ENCODE data around the gene EEF1AKMT4.
"Not testable (repeated sequence)": the region's sequence is repeated elsewhere in the genome, so short reads cannot be mapped to it uniquely, and the experiment has no call there.

The EEF1AKMT4 gene

GRCh38 chr3:184261270-184261853, 11.9 kb downstream of the EEF1AKMT4 start, which contains the start of gene CAMK2N2:
CAMK2N2 (minus strand) TSS chr3:184261553; CDS start chr3:184261285, 268 bp downstream.
- peak; percentile 39 for DNase-seq

DNA sequence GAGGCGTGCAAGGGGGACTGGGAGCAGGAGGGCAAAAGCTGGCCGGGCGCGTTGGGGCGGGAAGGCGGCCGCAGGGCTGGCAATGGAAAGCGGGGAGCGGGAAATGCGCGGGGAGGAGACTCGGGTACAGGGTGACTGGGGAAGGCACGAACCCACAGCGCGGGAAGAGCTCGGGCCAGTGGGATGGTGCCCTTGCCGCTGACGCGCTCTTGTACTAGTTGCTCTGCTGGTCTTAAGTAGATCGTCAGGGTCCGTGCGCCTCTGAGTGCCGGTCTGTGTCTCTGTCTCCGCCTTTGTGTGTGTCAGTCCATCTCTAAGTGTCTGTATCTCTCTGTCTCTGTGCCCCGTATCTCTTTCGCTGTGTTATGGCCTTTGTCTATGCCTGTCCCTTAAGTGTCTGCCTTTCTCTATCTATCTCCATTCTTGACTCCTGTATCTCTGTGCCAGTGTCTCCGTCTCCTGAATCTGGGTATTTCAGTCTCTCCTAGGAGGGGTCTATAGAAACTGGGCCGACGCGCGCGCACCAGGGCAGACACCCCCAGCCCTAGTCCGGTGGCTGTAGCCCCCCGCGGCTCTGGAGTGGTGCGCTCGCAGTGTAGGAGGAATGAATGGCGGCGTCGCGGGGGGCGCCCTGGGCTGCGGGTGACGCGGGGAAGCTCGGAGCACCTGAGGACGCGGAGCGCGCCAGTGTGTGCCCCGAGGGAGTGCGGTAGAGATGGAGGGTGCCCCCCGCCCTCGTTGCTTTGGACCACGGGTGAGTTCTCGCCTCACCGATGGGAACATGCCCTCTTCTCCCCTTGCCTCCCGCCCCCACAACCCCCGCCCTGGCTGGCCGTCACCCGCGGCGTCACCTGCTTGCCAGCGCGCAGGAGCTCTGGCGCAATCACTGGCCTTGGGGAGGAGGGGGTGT, 12.6 kb downstream of the EEF1AKMT4 start:
- DNase-seq, result peak; percentile 10

DNA sequence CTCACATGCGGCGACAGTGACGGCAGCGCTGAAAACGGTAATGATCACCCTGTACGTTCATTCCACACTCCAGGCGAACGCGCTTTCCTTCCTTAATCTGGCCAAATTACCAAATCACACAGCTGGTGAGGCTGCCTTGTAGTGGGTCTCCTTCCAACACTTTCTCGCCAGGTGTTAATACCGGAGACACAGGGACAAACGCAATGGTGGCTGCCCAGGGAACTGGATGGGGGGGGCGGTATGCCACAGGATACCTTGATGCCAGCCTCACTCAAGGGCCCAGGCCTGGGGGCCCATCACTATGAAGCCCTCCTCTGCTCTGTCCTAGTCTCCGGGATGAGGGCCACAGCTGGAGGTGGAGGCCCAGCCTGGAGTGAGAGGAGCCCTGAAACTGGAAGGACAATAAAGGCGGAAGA, 13.3 kb downstream of the EEF1AKMT4 start:
- no peak for DNase-seq

- DNase-seq, result not testable (repeated sequence)
Measured at GRCh38 chr3:184267249-184267648, 17.8 kb downstream of the EEF1AKMT4 start.

DNA sequence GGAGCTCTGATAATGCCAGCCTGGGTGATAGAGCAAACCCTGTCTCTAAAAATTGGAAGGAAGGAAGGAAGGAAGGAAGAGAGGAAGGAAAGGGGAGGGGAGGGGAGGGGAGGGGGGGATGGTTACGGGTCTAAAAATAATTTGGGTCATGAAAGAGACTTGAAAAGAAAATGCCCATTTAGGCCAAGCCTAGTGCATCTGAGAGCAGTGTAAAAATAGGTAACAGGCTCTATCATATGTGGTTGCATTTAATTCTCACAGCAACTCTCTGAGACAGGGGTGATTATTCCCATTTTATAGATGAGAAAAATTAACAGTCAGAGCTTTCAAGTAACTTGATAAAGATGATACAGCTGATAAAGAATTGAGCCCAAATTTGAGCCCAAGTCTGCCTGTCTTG, 22.8 kb downstream of the EEF1AKMT4 start:
- no peak for DNase-seq

DNA sequence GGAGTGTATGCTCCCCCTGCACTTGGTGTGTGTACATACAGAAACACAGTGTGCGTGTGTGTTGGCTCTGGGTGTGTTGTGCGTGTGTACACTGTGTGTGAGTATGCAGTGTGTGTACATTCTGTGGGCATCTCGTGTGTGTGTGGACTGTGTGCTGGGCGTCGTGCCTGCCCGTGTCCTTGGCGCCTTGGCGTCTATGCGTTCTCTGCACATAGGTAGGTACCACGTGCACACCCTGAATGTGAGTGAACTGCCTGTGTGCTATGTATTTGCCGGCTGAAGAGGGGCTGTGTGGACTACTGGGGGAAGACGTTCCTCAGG, 25.9 kb downstream of the EEF1AKMT4 start:
- DNase-seq, result no peak

DNA sequence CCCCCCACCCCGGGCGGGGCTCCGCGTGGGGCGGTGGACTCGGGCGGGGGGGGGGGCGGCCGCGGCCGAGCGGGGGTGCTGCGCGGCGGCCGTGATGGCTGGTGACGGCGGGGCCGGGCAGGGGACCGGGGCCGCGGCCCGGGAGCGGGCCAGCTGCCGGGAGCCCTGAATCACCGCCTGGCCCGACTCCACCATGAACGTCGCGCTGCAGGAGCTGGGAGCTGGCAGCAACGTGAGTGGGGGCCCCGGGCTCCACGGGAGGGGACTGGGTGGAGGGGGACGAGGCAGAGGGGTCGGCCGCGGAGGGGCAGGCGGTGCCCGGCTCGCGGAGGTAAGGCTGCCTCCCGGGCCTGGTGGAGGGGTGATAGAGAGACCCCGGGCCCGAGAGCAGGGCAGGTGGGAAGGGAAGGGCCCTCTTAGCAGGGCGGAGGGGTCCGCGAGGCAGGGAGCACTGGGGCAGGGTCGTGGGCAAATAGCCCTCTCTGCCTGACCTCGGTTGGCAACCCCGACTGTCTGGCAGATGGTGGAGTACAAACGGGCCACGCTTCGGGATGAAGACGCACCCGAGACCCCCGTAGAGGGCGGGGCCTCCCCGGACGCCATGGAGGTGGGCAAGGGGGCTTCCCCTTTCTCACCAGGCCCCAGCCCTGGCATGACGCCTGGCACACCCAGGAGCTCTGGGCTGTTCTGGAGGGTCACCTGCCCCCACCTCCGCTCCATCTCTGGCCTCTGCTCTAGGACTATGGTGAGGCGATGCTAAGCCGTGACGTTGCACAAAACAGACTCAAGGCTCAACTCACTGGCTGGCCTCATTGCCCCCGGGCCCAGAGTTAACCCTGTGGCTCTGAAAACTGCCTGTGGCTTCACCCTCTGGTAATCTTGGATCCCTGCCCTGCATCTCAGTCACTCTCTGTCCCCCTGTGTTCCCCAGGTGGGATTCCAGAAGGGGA, 26.8 kb downstream of the EEF1AKMT4 start, which contains the start of gene ECE2:
ECE2 (plus strand) TSS at position 62 of the 950 bp plus-strand sequence; CDS start at position 194, 132 bp downstream.
- no peak for DNase-seq

DNA sequence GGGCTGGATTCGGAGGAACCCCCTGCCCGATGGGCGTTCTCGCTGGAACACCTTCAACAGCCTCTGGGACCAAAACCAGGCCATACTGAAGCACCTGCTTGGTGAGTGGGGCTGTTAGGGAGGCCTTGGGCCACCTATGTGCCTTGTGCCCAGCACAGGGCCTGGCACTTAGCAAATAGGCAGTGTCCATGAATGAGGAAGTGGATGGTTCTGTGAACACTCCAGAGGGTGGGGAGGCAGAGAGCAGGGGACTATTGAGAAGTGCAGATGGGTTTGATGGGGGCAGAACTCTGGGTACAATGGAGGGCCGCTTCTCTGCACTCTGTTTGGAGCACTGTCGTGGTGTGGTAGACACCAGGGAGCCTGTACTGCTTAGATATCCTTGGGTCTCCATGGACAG, 27.9 kb downstream of the EEF1AKMT4 start:
- DNase-seq, result no peak

GRCh38 chr3:184282941-184283340, 33.5 kb downstream of the EEF1AKMT4 start:
- no peak for DNase-seq

DNA sequence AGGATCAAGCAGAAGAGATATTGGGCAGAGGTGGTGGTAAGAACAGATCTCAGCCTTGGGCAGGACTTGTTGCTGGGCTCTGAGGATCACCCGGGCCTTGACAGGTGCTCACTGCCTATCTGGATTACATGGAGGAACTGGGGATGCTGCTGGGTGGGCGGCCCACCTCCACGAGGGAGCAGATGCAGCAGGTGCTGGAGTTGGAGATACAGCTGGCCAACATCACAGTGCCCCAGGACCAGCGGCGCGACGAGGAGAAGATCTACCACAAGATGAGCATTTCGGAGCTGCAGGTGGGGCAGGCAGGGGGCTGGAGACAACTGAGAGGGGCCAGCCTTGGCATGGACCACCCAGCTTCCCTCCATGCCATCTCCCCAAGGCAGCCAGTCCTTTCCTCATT, 34.2 kb downstream of the EEF1AKMT4 start:
- DNase-seq, result no peak

DNA sequence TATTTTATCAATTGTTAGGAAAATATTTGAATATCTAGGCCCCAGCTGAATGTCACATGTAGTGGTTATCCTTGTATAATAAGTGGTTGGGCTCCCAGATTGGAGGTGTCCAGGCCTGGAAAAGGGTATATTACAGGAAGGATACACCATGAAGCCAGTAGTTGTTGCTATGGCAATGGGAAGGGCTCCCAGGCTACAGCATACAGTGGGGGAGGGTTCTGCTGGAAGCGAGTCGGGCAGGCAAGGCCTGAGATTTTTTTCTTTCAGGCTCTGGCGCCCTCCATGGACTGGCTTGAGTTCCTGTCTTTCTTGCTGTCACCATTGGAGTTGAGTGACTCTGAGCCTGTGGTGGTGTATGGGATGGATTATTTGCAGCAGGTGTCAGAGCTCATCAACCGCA, 35.2 kb downstream of the EEF1AKMT4 start:
- DNase-seq, result peak; percentile 69

GRCh38 chr3:184289426-184289938, 40.0 kb downstream of the EEF1AKMT4 start:
- DNase-seq, result peak; percentile 46

- DNase-seq, result no peak
Measured at GRCh38 chr3:184290331-184290730, 40.9 kb downstream of the EEF1AKMT4 start.

- no peak for DNase-seq
Measured at GRCh38 chr3:184291044-184291737, 41.7 kb downstream of the EEF1AKMT4 start.

DNA sequence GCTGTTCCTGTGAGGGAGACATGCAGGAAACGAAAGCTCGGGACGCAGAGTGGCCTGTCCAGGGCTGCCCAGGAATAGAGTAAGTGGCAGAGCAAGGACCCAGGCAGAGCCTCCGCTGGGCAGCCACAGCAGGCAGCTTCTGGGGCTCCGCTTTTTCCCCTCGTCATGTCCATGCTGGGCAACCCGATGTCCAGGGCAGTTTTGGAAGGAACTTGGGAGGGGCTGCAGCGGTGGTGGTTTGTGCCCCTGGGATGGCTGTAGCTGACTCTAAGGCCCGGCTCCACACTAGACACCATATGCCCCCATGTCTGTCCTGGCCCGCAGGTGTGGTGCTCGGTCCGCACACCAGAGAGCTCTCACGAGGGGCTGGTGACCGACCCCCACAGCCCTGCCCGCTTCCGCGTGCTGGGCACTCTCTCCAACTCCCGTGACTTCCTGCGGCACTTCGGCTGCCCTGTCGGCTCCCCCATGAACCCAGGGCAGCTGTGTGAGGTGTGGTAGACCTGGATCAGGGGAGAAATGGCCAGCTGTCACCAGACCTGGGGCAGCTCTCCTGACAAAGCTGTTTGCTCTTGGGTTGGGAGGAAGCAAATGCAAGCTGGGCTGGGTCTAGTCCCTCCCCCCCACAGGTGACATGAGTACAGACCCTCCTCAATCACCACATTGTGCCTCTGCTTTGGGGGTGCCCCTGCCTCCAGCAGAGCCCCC, 42.4 kb downstream of the EEF1AKMT4 start:
- DNase-seq, result no peak

GRCh38 chr3:184295771-184296170, 46.3 kb downstream of the EEF1AKMT4 start:
- no peak for DNase-seq

DNA sequence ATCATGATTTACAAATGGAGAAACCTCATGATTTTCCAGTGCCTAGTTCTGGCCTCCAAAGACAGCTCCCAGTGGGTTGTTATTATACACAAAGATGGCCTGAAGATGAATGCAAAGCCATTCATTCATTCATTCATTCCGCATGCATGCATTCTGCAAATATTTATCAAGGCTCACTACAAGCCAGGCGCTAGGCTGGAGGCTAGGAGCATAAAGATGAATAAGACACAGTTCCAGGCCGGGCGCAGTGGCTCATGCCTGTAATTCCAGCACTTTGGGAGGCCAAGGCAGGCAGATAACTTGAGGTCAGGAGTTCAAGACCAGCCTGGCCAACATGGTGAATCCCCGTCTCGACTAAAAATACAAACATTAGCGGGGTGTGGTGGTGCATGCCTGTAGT, 47.1 kb downstream of the EEF1AKMT4 start:
- DNase-seq, result no peak

DNA sequence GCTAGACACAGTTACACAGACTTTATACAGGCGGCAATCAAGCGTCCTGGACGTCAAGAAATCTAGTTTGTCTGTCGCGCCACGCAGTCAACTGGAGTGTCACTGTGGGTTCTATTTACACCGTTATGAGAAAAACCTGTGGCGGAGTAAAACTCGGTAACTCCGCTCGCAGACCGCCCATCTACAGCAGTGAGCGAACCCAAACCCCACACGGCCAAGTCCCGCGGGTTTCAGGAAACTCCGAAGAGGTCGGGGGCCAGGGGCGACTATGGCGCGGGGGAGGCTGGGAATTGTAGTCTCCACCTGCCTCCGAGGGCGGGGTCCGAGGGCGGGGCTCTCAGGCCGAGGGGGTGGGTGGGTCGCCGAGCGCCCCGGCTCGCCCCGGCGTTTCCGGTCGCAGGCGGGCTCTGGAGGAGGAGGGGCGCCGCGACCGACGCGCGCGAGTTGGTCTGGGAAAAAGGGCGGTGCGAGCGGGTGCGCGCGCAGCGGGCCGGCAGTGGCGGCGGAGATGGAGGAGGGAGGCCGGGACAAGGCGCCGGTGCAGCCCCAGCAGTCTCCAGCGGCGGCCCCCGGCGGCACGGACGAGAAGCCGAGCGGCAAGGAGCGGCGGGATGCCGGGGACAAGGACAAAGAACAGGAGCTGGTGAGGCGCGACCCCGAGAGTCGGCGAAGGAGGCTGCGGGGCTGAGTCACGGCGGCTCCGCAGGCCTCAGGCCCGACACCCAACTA, 49.5 kb downstream of the EEF1AKMT4 start, which contains the start of gene PSMD2:
PSMD2 (plus strand) TSS at position 483 of the 729 bp plus-strand sequence; CDS start at position 509, 26 bp downstream.
- peak; percentile 97 for DNase-seq

- DNase-seq, result peak; percentile 44
Measured at GRCh38 chr3:184299488-184300377, 50.3 kb downstream of the EEF1AKMT4 start.

GRCh38 chr3:184300378-184300720, 50.9 kb downstream of the EEF1AKMT4 start:
- DNase-seq, result peak; percentile 82

Data from fibroblast of skin of right biceps (primary cell).